Calu3 (cell line): ENCODE results near the gene IRX5. TPM values are rescaled to one million over a fixed set of nuclear protein-coding genes. Genes with fewer than 3 reads are reported as not detected.

Source experiments
- BruUV-seq: library from RNA; stranded (reverse); fragments of 400-500 nt; replicated peaks from 2 replicates; lab custom pipeline; 2021; lab: Mats Ljungman, UMichigan
- CTCF ChIA-PET: fragments of 300-600 bp; sonication (Branson Sonifier 250); formaldehyde crosslinking; loops from one replicate; lab custom pipeline; 2022; ENCODE audit warnings: antibody characterized with exemption; lab: Charles Lee
- DNase-seq: peaks from one replicate; pipeline ENCODE4 v3.0.0; 2022
- H3K27ac Mint-ChIP-seq: one replicate; pipeline ENCODE4 v1.8.0; 2022; ENCODE audit warnings: mixed read lengths; ENCODE audit not compliant: unreplicated experiment
- H3K27me3 Mint-ChIP-seq: one replicate; pipeline ENCODE4 v1.8.0; 2022; ENCODE audit warnings: mixed read lengths; ENCODE audit not compliant: unreplicated experiment
- H3K36me3 Mint-ChIP-seq: one replicate; pipeline ENCODE4 v1.8.0; 2022; ENCODE audit warnings: mild to moderate bottlenecking, moderate library complexity, mixed read lengths; ENCODE audit not compliant: insufficient read depth, unreplicated experiment
- H3K4me1 Mint-ChIP-seq: one replicate; pipeline ENCODE4 v1.8.0; 2022; ENCODE audit warnings: mild to moderate bottlenecking, low read depth, mixed read lengths; ENCODE audit not compliant: unreplicated experiment
- H3K4me3 Mint-ChIP-seq: one replicate; pipeline ENCODE4 v1.8.0; 2022; ENCODE audit warnings: mild to moderate bottlenecking, low read depth, moderate library complexity, mixed read lengths; ENCODE audit not compliant: unreplicated experiment
- H3K9me3 Mint-ChIP-seq: one replicate; pipeline ENCODE4 v1.8.0; 2022; ENCODE audit warnings: low read depth, mixed read lengths; ENCODE audit not compliant: unreplicated experiment
- intact Hi-C: fragments of 100-400 bp; cut with micrococcal nuclease; formaldehyde crosslinking; loops from one replicate; pipeline ENCODE4 v1.10.0; 2022; ENCODE audit not compliant: unreplicated experiment
- total RNA-seq: library from RNA; stranded (reverse); gene quantifications from 2 replicates; pipeline ENCODE4 v1.2.3, GENCODE V29; 2022
- TF ChIP-seq, protein P1 (sequence below): fragments of 200-600 bp; IDR thresholded peaks from one replicate; pipeline ENCODE4 v1.8.0; 2022; ENCODE audit warnings: antibody characterized with exemption; ENCODE audit not compliant: unreplicated experiment

IRX5 gene
- total RNA-seq, 1 experiment from 2014 or later: 2.5 TPM

DNA sequence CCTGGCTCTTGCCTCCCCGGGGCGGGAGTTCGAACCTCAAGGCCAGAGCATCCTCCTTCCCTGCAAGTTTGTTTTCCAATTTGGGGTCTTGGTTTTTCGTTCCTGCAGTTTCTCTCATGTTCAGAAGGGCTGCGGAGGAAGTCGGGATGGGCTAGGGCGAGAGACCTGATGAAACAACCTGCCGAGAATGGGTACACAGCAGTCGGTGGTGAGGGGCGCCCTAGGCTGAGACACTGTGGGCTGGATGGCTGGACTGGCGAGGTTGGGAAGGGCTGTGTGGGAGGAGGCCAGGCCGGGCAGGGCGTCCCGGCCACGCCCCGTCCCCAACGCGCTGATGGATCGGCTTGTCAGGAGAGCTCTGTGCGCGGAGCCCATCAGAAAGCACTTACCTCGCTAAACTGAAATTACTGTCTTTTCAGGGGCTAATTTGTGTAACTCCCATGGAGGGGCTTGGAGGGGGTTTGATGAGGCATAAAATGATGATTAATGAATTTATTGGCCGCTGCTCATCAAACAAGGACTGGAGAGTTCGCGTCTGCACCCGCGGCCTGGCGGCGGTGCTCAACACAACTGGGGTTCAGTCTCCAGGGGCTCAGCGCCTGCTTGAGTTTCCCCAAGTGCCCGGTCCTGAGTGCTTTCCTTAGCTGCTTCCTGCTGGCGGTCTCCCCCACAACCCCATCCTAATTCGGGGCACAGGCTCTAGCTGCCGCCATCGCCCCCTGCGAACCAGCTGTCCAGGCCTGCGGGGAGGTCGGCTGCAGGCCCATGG is 9.0 kb downstream of the IRX5 start:
- Mint-ChIP-seq H3K9me3 (no peaks in the 10 kb centered on the region), H3K4me1 (no peaks in the 10 kb centered on the region), H3K27ac (no peak overlapping the region), H3K4me3 (no peak overlapping the region), H3K36me3 (no peaks in the 10 kb centered on the region), H3K27me3 (no peaks in the 10 kb centered on the region)
- TF ChIP-seq, protein P1, sequence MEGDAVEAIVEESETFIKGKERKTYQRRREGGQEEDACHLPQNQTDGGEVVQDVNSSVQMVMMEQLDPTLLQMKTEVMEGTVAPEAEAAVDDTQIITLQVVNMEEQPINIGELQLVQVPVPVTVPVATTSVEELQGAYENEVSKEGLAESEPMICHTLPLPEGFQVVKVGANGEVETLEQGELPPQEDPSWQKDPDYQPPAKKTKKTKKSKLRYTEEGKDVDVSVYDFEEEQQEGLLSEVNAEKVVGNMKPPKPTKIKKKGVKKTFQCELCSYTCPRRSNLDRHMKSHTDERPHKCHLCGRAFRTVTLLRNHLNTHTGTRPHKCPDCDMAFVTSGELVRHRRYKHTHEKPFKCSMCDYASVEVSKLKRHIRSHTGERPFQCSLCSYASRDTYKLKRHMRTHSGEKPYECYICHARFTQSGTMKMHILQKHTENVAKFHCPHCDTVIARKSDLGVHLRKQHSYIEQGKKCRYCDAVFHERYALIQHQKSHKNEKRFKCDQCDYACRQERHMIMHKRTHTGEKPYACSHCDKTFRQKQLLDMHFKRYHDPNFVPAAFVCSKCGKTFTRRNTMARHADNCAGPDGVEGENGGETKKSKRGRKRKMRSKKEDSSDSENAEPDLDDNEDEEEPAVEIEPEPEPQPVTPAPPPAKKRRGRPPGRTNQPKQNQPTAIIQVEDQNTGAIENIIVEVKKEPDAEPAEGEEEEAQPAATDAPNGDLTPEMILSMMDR: no peak
- BruUV-seq: no TSS peak
- DNase-seq: no peak
- CTCF ChIA-PET: no interaction called here
- intact Hi-C loops: no loop called here

DNA sequence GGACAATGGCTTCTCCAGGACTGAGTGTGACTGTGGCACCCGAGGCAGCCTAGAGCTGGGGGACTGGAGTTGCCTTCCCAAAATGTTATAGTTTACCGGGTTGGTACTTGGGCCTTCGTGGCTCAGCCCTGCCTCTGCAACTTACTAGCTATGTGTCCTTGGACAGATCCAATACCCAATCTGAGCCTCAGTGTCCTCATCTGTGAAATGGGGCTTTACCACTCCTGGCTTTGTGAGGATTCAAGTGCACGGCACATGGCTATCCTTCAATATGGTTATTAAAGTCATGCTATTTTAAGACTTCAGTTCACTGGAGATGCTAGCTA is 9.6 kb downstream of the IRX5 start:
- H3K4me3 Mint-ChIP-seq: no peak overlapping the region
- H3K9me3 Mint-ChIP-seq: no peaks in the 10 kb centered on the region
- CTCF ChIA-PET: no interaction called here
- no TSS peak for BruUV-seq
- H3K36me3 Mint-ChIP-seq: no peaks in the 10 kb centered on the region
- H3K27ac Mint-ChIP-seq: no peak overlapping the region
- no peaks in the 10 kb centered on the region for H3K27me3 Mint-ChIP-seq
- no peak for DNase-seq
- no peaks in the 10 kb centered on the region for H3K4me1 Mint-ChIP-seq
- TF ChIP-seq, protein P1: no peak
- intact Hi-C loops: no loop called here

DNA sequence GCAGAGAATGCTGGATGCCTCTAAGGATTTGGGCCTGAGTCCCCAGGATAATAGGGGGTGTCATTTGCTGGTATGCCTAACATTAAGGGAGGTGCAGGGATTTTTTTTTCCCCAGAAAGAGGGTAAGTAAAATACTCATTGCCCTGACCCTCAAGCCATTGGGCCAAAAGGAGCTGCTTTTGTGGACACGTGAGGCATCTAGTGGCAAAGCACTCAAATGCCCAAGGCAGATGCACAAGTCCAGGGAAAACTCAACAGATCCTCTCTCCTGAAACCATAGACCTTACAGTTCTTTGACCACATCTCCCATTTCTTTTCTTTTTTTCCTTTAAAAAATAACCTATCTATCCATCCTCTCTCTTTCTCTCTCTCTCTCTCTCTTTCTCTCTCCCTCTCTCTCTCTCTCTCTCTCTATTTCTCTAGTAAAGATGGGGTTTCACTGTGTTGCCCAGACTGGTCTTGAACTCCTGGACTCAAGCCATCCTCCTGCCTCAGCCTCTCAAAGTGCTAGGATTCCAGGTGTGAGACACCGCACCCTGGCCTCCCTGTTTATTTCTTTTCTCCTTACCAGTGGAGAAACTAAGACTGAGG is 11.8 kb downstream of the IRX5 start:
- no peak for DNase-seq
- TF ChIP-seq, protein P1: no peak
- Mint-ChIP-seq H3K4me3 (no peak overlapping the region), H3K36me3 (no peaks in the 10 kb centered on the region), H3K27ac (no peak overlapping the region), H3K9me3 (no peaks in the 10 kb centered on the region), H3K4me1 (no peaks in the 10 kb centered on the region), H3K27me3 (no peaks in the 10 kb centered on the region)
- intact Hi-C loops: no loop called here
- CTCF ChIA-PET: no interaction called here
- BruUV-seq: no TSS peak

DNA sequence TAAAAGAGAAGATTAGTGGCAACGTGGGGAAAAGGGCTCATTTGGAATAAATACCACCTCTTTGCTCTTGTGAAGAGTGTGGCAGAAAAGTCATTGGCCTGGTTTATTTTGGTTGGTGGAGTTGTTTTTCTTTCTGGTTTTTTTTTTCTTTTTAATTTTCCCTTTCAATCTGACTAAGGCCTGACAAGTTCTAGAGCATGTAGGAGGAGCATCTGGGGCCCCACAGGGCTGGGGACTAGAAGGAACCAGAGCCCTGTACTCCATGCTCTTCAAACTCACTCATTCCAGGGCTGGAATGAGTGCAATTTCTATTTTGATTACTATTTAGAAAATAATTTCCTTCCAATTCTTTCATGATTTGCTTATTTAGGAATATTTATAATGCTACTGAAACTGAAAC is 13.3 kb downstream of the IRX5 start:
- BruUV-seq: no TSS peak
- CTCF ChIA-PET: no interaction called here
- intact Hi-C loops: no loop called here
- Mint-ChIP-seq H3K36me3 (no peaks in the 10 kb centered on the region), H3K4me3 (no peak overlapping the region), H3K27me3 (peaks cover 12% of the 10 kb centered on the region), H3K9me3 (no peaks in the 10 kb centered on the region), H3K27ac (no peak overlapping the region), H3K4me1 (no peaks in the 10 kb centered on the region)
- DNase-seq: no peak
- TF ChIP-seq, protein P1: no peak
